OCI-LY7 (cell line): ENCODE data around the gene GOLGA6L10. TPM values are rescaled to one million over a fixed set of nuclear protein-coding genes. Genes with fewer than 3 reads are reported as not detected.
A peak's percentile ranks its signal among the peaks of the same experiment; 100 is the strongest.
"Not testable (repeated sequence)": the region's sequence is repeated elsewhere in the genome, so short reads cannot be mapped to it uniquely, and the experiment has no call there.

Experiments
- BruUV-seq: library from RNA; stranded (reverse); fragments of 400-500 nt; replicated peaks from 2 replicates; lab custom pipeline; 2021; lab: Mats Ljungman, UMichigan
- CTCF ChIA-PET: fragments of 300-600 bp; sonication (Branson Sonifier 250); formaldehyde crosslinking; loops from one replicate; lab custom pipeline; 2022; ENCODE audit warnings: antibody characterized with exemption; ENCODE audit not compliant: unreplicated experiment; lab: Charles Lee
- POLR2A ChIA-PET: fragments of 300-600 bp; sonication (Branson Sonifier 250); formaldehyde crosslinking; loops from one replicate; lab custom pipeline; 2022; ENCODE audit warnings: antibody characterized with exemption; lab: Charles Lee
- DNase-seq: peaks from one replicate; pipeline ENCODE4 v3.0.0-alpha.2; 2015; ENCODE audit warnings: low spot score
- H2AFZ ChIP-seq: fragments of 200-600 bp; sonication (generic), shearing (Covaris generic); 2 replicates; pipeline ENCODE4 v1.6.1; 2014; ENCODE audit warnings: mild to moderate bottlenecking, antibody characterized with exemption, low read length, moderate library complexity
- H3K27ac ChIP-seq: fragments of 200-600 bp; sonication (generic); 2 replicates; pipeline ENCODE4 v1.5.1; 2014; ENCODE audit warnings: mixed run types, low read depth, mild to moderate bottlenecking, moderate library complexity, low read length, inconsistent platforms; ENCODE audit not compliant: poor library complexity, severe bottlenecking
- H3K36me3 ChIP-seq: fragments of 200-600 bp; sonication (generic); 2 replicates; pipeline ENCODE4 v1.6.1; 2014; ENCODE audit warnings: mild to moderate bottlenecking, antibody characterized with exemption, low read length, moderate library complexity, mixed read lengths; ENCODE audit not compliant: insufficient read depth
- H3K4me1 ChIP-seq: fragments of 200-600 bp; sonication (generic); 2 replicates; pipeline ENCODE4 v1.5.1; 2014; ENCODE audit warnings: mild to moderate bottlenecking, low read length; ENCODE audit not compliant: insufficient read depth, poor library complexity, severe bottlenecking
- H3K4me2 ChIP-seq: fragments of 200-600 bp; sonication (generic); 2 replicates; pipeline ENCODE4 v1.6.1; 2014; ENCODE audit warnings: mild to moderate bottlenecking, low read length
- H3K4me3 ChIP-seq: fragments of 200-600 bp; sonication (generic); 2 replicates; pipeline ENCODE4 v1.5.1; 2014; ENCODE audit warnings: mild to moderate bottlenecking, low read depth, low read length; ENCODE audit not compliant: poor library complexity, severe bottlenecking
- H3K79me2 ChIP-seq: fragments of 200-600 bp; sonication (generic); 2 replicates; pipeline ENCODE4 v1.6.1; 2016; ENCODE audit warnings: low read depth, mild to moderate bottlenecking, low read length, moderate library complexity, mixed read lengths; ENCODE audit not compliant: insufficient read depth
- H3K9me2 ChIP-seq: fragments of 200-600 bp; sonication (generic); 2 replicates; pipeline ENCODE4 v1.6.1; 2016; ENCODE audit warnings: mild to moderate bottlenecking, low read length, mixed read lengths; ENCODE audit not compliant: insufficient read depth
- H3K9me3 ChIP-seq: fragments of 200-600 bp; sonication (generic); 2 replicates; pipeline ENCODE4 v1.6.1; 2014; ENCODE audit warnings: mild to moderate bottlenecking, mixed run types, low read length, mixed read lengths
- H4K20me1 ChIP-seq: fragments of 200-600 bp; sonication (generic); 2 replicates; pipeline ENCODE4 v1.6.1; 2014; ENCODE audit warnings: mild to moderate bottlenecking, antibody characterized with exemption, low read length, moderate library complexity, mixed read lengths; ENCODE audit not compliant: insufficient read depth
- intact Hi-C: fragments of 100-400 bp; cut with micrococcal nuclease; formaldehyde crosslinking; loops from one replicate; pipeline ENCODE4 v1.10.0; 2022; ENCODE audit not compliant: unreplicated experiment
- total RNA-seq, 2 experiments: library from RNA; depleted of rRNA in 1 of 2; stranded (reverse); fragments of >200 nt in 1 of 2; shearing (Covaris generic) in 1 of 2; gene quantifications; 2 replicates each; pipeline ENCODE4 v1.2.3, GENCODE V29; 2014 to 2022

The GOLGA6L10 gene
- total RNA-seq, 2 experiments from 2014 or later: 0.49 TPM; not detected in 1

DNA sequence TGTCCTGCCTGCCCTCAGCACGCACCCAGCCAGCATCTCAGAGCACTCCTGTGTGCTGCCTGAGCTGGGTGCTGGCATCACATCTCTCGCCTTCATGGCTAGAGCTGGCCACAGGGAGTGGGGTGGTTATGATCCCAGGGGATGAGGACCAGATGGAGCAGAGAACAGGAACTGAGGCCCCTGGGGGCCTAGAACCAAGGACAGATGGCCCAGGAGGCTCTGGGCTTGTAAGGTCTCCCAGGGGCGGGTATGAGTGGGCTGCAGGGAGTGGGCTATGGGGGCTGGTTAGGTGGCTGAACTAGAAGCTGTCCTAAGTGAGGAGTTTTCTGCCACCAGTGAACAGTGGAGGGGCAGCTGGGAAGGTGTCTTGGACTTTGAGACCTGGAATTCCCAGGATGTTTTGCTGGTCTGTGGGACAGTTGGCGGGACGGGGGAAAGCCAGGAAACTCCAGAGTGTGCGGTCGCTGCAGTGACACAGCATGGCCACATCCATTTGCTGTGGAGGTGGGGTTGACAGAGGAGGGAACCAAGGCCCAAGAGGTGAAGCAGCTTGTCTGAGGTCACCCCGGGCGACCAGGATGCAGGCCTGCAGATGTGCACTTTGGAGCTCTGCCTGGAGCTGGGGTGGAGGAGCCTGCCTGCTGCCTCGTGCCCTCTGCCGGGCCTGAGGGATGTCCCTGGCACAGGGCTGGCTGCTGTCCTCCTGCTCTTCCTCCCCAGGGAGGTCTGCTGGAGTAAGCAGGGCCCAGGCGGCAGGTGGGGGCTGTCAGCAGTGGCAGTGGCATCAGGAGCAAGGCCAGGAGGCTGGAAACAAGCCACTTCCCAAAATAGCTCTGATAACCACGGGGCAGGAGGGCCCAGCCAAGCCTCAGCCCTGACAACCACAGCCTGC is 16.3 kb downstream of the GOLGA6L10 start:
- H3K4me1 ChIP-seq, H3K4me2 ChIP-seq, H3K9me2 ChIP-seq, intact Hi-C loops, POLR2A ChIA-PET, H3K4me3 ChIP-seq, BruUV-seq, H4K20me1 ChIP-seq, H3K36me3 ChIP-seq, H3K9me3 ChIP-seq, CTCF ChIA-PET, DNase-seq, H3K79me2 ChIP-seq, H2AFZ ChIP-seq: not testable (repeated sequence)
- peak overlapping the region; percentile 28 for H3K27ac ChIP-seq

DNA sequence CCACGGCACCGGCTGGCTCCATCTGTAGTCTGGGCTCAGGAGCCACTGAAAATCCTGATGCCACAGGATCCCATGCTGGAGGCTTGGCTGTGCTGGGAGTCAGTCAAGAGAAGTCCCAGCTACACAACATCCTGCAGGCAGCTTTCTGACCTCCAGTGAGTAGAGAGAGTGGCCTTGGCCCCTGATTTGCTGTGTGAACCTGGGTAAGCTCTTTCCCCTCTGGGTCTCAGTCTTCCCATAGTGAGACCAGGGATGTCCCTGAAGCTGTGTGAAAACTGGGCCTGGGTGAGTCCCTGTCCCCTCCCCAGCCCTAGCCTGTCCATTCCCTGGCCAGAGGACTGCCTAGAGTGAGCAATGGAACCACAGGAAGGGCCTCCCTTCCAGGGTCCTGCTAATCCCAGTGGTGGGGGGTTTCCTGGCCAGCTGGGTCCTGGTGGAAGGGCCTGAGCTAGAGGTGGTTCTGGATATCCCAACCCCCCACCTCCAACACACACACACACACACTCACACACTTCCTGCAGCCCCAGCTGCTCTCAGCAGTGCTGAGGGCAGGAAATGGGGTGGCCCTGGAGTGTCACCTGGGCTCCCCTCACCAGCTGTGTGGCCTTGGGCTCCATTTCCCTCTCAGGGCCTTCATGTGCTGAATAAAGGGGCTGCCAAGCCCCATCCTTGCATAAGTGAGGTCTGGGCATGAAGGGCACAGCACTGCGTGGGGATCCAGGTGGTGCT is 17.5 kb downstream of the GOLGA6L10 start:
- H3K4me1 ChIP-seq, H3K4me2 ChIP-seq, BruUV-seq, DNase-seq, H3K27ac ChIP-seq, CTCF ChIA-PET, H3K36me3 ChIP-seq, H3K9me2 ChIP-seq, H4K20me1 ChIP-seq, H3K79me2 ChIP-seq, H2AFZ ChIP-seq, H3K4me3 ChIP-seq, intact Hi-C loops, H3K9me3 ChIP-seq, POLR2A ChIA-PET: not testable (repeated sequence)

DNA sequence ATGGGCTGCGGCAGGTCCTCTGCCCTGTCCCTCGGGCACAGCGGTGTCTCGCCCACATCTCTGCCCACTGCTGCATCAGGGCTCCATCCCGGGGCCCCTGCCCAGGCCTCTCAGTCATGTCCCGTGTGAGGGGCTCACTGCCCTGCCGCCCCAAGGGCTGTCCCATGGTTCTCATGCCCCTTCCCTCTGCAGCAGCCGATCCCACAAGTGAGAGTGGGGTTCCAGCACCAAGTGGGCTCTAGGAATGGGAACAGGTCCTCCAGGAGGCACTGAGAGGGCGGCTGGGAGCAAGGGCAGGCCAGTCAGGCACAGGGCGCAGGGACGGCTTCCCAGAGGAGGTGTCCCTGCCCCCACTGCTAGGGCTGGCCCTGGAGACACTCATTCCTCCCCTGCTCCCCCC is 18.4 kb downstream of the GOLGA6L10 start:
- H3K27ac ChIP-seq, BruUV-seq, H3K9me2 ChIP-seq, CTCF ChIA-PET, H3K79me2 ChIP-seq, H3K4me3 ChIP-seq, intact Hi-C loops, DNase-seq, H4K20me1 ChIP-seq, H2AFZ ChIP-seq, H3K4me2 ChIP-seq, POLR2A ChIA-PET, H3K4me1 ChIP-seq, H3K9me3 ChIP-seq, H3K36me3 ChIP-seq: not testable (repeated sequence)

DNA sequence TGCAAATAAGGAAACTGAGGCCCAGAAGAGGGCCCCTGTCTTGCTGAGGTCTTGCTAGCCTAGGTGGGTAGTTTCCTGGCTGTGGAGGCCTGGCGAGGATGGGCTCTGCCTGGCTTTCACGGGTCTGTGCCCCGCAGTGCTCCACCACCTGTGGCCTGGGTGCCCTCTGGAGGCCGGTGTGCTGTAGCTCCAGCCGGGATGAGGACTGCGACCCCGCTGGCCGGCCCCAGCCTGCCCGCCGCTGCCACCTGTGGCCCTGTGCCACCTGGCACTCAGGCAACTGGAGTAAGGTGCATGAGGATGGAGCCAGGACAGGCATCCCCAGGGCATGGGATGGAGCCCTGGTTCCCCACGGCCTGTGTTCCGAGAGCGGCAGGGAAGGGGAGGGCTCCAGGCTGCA is 20.2 kb downstream of the GOLGA6L10 start:
- H3K4me2 ChIP-seq, H2AFZ ChIP-seq, H3K4me1 ChIP-seq, H4K20me1 ChIP-seq, BruUV-seq, H3K9me3 ChIP-seq, DNase-seq, POLR2A ChIA-PET, H3K27ac ChIP-seq, CTCF ChIA-PET, H3K36me3 ChIP-seq, H3K79me2 ChIP-seq, intact Hi-C loops, H3K4me3 ChIP-seq, H3K9me2 ChIP-seq: not testable (repeated sequence)

DNA sequence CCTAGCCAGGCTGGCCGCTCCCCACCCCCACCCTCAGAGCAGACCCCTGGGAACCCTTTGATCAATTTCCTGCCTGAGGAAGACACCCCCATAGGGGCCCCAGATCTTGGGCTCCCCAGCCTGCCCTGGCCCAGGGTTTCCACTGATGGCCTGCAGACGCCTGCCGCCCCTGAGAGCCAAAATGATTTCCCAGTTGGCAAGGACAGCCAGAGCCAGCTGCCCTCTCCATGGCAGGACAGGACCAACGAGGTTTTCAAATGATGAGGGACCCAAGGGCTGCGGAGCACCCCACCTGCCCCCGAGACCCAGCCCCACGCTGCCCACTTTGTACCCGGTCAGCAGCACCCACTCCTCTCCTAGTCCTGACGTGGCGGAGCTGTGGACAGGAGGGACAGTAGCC is 21.9 kb downstream of the GOLGA6L10 start:
- H3K9me3 ChIP-seq, POLR2A ChIA-PET: not testable (repeated sequence)

DNA sequence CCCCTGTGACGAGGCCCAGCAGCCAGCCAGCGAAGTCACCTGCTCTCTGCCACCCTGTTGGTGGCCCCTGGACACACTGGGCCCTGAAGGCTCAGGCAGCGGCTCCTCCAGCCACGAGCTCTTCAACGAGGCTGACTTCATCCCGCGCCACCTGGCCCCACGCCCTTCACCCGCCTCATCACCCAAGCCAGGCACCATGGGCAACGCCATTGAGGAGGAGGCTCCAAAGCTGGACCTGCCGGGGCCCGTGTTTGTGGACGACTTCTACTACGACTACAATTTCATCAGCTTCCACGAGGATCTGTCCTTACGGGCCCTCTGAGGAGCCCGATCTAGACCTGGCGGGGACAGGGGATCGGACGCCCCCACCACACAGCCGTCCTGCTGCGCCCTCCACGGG is 22.4 kb downstream of the GOLGA6L10 start:
- intact Hi-C loops, H4K20me1 ChIP-seq, BruUV-seq, H3K79me2 ChIP-seq, DNase-seq, H2AFZ ChIP-seq, H3K9me3 ChIP-seq, H3K4me2 ChIP-seq, POLR2A ChIA-PET, H3K4me1 ChIP-seq, CTCF ChIA-PET, H3K4me3 ChIP-seq, H3K36me3 ChIP-seq, H3K27ac ChIP-seq, H3K9me2 ChIP-seq: not testable (repeated sequence)

More for the DNA sequence above, 21.9 kb downstream of the GOLGA6L10 start:
- H3K4me3 ChIP-seq, DNase-seq, H2AFZ ChIP-seq, H3K4me2 ChIP-seq, H3K36me3 ChIP-seq, intact Hi-C loops, H3K4me1 ChIP-seq, H3K27ac ChIP-seq, H3K9me2 ChIP-seq, CTCF ChIA-PET, BruUV-seq, H3K79me2 ChIP-seq, H4K20me1 ChIP-seq: not testable (repeated sequence)
